A549 (cell line): ENCODE measurements around the gene NR3C1.

ENCODE experiments used
- EHMT2 ChIP-seq: fragments of 200-600 bp; sonication (generic); IDR thresholded peaks from 2 replicates; pipeline ENCODE4 v1.6.1; 2016; ENCODE audit warnings: antibody characterized with exemption, low read depth, mild to moderate bottlenecking, moderate library complexity
- EP300 ChIP-seq, 2 experiments: fragments of >200 bp; sonication (Bioruptor Twin); formaldehyde crosslinking; IDR thresholded peaks; 2 replicates in 1 of 2; 3 replicates in 1 of 2; pipeline ENCODE4 v1.6.1; 2016 to 2017
- HEYL ChIP-seq: fragments of 250-450 bp; sonication (Bioruptor Pico); IDR thresholded peaks from 2 replicates; pipeline ENCODE4 v1.8.0; 2021; ENCODE audit warnings: mild to moderate bottlenecking, moderate library complexity
- NPAS2 ChIP-seq: fragments of 250-450 bp; sonication (Bioruptor Pico); IDR thresholded peaks from 2 replicates; pipeline ENCODE4 v1.8.0; 2022; ENCODE audit warnings: mild to moderate bottlenecking, moderate library complexity, borderline replicate concordance
- POLR2A ChIP-seq: IDR thresholded peaks from 2 replicates; pipeline ENCODE4 v1.6.1; 2012; ENCODE audit warnings: mild to moderate bottlenecking, low read length
- RCOR1 ChIP-seq: fragments of 150-350 bp; IDR thresholded peaks from 2 replicates; pipeline ENCODE4 v1.6.1; 2014; ENCODE audit warnings: antibody characterized with exemption, low read length, low read depth
- RNF2 ChIP-seq: fragments of 200-600 bp; sonication (generic); IDR thresholded peaks from 2 replicates; pipeline ENCODE4 v1.6.1; 2016; ENCODE audit warnings: low read depth, mild to moderate bottlenecking, antibody characterized with exemption, moderate library complexity, borderline replicate concordance
- ZFP36 ChIP-seq: fragments of 450-650 bp; IDR thresholded peaks from 2 replicates; pipeline ENCODE4 v1.6.1; 2014; ENCODE audit warnings: borderline replicate concordance; ENCODE audit not compliant: partially characterized antibody
- TF ChIP-seq, protein P1 (sequence below): fragments of >200 bp; sonication (Bioruptor Twin); formaldehyde crosslinking; IDR thresholded peaks from 3 replicates; pipeline ENCODE4 v1.5.1; 2016
- TF ChIP-seq, protein P2 (sequence below): fragments of 200-600 bp; sonication (generic); IDR thresholded peaks from 2 replicates; pipeline ENCODE4 v1.6.1; 2016; ENCODE audit warnings: antibody characterized with exemption, mild to moderate bottlenecking, moderate library complexity
- TF ChIP-seq, protein P3 (sequence below): fragments of 250-450 bp; sonication (Bioruptor Pico); IDR thresholded peaks from 2 replicates; pipeline ENCODE4 v1.5.0; 2021; ENCODE audit warnings: mild to moderate bottlenecking, moderate library complexity, borderline replicate concordance

DNA sequence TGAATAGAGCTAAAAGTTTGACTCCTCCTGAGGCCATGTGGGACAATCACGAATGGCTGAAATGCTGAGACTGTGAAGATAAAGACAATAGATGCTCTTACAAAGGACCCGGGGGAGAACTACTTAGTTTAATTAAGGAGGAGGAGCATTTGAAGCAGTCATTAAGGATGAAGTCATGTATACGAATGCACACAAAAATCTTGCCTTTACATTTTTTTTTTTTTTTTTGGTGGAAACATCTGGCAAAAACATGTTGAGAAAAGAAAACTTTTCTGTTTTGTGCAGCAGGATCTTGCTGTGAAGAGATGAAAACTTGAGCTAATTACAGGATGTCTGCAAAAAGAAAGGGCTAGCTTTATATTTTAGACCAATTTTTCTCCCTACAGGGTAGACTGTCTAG is 42.3 kb upstream of the NR3C1 start:
- no peak for TF ChIP-seq EP300 (IDR thresholded peaks at IDR 0.05)
- TF ChIP-seq, protein P1, sequence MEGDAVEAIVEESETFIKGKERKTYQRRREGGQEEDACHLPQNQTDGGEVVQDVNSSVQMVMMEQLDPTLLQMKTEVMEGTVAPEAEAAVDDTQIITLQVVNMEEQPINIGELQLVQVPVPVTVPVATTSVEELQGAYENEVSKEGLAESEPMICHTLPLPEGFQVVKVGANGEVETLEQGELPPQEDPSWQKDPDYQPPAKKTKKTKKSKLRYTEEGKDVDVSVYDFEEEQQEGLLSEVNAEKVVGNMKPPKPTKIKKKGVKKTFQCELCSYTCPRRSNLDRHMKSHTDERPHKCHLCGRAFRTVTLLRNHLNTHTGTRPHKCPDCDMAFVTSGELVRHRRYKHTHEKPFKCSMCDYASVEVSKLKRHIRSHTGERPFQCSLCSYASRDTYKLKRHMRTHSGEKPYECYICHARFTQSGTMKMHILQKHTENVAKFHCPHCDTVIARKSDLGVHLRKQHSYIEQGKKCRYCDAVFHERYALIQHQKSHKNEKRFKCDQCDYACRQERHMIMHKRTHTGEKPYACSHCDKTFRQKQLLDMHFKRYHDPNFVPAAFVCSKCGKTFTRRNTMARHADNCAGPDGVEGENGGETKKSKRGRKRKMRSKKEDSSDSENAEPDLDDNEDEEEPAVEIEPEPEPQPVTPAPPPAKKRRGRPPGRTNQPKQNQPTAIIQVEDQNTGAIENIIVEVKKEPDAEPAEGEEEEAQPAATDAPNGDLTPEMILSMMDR: no peak
- no peak for TF ChIP-seq RCOR1
- TF ChIP-seq NPAS2 (CRISPR knock-in tag): no peak
- no peak for TF ChIP-seq POLR2A
- no peak for TF ChIP-seq HEYL (CRISPR knock-in tag)
- TF ChIP-seq, protein P2, sequence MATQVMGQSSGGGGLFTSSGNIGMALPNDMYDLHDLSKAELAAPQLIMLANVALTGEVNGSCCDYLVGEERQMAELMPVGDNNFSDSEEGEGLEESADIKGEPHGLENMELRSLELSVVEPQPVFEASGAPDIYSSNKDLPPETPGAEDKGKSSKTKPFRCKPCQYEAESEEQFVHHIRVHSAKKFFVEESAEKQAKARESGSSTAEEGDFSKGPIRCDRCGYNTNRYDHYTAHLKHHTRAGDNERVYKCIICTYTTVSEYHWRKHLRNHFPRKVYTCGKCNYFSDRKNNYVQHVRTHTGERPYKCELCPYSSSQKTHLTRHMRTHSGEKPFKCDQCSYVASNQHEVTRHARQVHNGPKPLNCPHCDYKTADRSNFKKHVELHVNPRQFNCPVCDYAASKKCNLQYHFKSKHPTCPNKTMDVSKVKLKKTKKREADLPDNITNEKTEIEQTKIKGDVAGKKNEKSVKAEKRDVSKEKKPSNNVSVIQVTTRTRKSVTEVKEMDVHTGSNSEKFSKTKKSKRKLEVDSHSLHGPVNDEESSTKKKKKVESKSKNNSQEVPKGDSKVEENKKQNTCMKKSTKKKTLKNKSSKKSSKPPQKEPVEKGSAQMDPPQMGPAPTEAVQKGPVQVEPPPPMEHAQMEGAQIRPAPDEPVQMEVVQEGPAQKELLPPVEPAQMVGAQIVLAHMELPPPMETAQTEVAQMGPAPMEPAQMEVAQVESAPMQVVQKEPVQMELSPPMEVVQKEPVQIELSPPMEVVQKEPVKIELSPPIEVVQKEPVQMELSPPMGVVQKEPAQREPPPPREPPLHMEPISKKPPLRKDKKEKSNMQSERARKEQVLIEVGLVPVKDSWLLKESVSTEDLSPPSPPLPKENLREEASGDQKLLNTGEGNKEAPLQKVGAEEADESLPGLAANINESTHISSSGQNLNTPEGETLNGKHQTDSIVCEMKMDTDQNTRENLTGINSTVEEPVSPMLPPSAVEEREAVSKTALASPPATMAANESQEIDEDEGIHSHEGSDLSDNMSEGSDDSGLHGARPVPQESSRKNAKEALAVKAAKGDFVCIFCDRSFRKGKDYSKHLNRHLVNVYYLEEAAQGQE: no peak
- TF ChIP-seq EHMT2: no peak
- no peak for TF ChIP-seq RNF2
- TF ChIP-seq ZFP36: no peak
- TF ChIP-seq, protein P3, sequence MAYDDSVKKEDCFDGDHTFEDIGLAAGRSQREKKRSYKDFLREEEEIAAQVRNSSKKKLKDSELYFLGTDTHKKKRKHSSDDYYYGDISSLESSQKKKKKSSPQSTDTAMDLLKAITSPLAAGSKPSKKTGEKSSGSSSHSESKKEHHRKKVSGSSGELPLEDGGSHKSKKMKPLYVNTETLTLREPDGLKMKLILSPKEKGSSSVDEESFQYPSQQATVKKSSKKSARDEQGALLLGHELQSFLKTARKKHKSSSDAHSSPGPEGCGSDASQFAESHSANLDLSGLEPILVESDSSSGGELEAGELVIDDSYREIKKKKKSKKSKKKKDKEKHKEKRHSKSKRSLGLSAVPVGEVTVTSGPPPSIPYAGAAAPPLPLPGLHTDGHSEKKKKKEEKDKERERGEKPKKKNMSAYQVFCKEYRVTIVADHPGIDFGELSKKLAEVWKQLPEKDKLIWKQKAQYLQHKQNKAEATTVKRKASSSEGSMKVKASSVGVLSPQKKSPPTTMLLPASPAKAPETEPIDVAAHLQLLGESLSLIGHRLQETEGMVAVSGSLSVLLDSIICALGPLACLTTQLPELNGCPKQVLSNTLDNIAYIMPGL (CRISPR knock-in tag): no peak
